Keratinocyte (primary cell): Measurements from ENCODE around the gene CIART. TPM values are rescaled to one million over a fixed set of nuclear protein-coding genes. Genes with fewer than 3 reads are reported as not detected.
"Not testable (repeated sequence)": the region's sequence is repeated elsewhere in the genome, so short reads cannot be mapped to it uniquely, and the experiment has no call there.

Source experiments
- DNase-seq: peaks from one replicate; pipeline ENCODE4 v3.0.0-alpha.2; 2011; ENCODE audit warnings: low read depth, missing footprints, low spot score
- FAIRE-seq: peaks from 2 replicates; lab custom pipeline; 2011; peaks lifted over from hg19 to GRCh38; lab: Jason Lieb, UNC
- H2AFZ ChIP-seq: 2 replicates; pipeline ENCODE4 v1.6.0; 2012; ENCODE audit warnings: low read length, control low read depth, inconsistent platforms; ENCODE audit not compliant: control insufficient read depth
- H3K27ac ChIP-seq: 2 replicates; pipeline ENCODE4 v1.5.1; 2011; ENCODE audit warnings: low read length; ENCODE audit not compliant: control insufficient read depth, insufficient read depth
- H3K27me3 ChIP-seq: 3 replicates; pipeline ENCODE4 v1.6.0; 2011; ENCODE audit warnings: low read length; ENCODE audit not compliant: control insufficient read depth, insufficient read depth; ENCODE audit errors: extremely low read depth
- H3K36me3 ChIP-seq, 2 experiments: 2 replicates in 1 of 2; 3 replicates in 1 of 2; pipeline ENCODE4 v1.5.1; 2011; ENCODE audit warnings: low read length in 2 of 2, mild to moderate bottlenecking in 1 of 2; ENCODE audit not compliant: control insufficient read depth in 2 of 2, insufficient read depth in 2 of 2; ENCODE audit errors: extremely low read depth in 1 of 2
- H3K4me1 ChIP-seq: 3 replicates; pipeline ENCODE4 v1.5.1; 2011; ENCODE audit warnings: low read length; ENCODE audit not compliant: control insufficient read depth, insufficient read depth; ENCODE audit errors: extremely low read depth
- H3K4me2 ChIP-seq: 3 replicates; pipeline ENCODE4 v1.6.0; 2011; ENCODE audit warnings: low read depth, low read length; ENCODE audit not compliant: control insufficient read depth, insufficient read depth; ENCODE audit errors: extremely low read depth
- H3K4me3 ChIP-seq, 3 experiments: fragments of 200-600 bp in 1 of 3; sonication (generic) in 1 of 3; 2 replicates in 2 of 3; 3 replicates in 1 of 3; pipeline ENCODE4 v1.5.1; 2011 to 2016; ENCODE audit warnings: low read length in 3 of 3, mild to moderate bottlenecking in 3 of 3, control low read depth in 2 of 3, inconsistent platforms in 1 of 3, low read depth in 1 of 3, mixed read lengths in 1 of 3, mixed run types in 1 of 3, moderate library complexity in 1 of 3; ENCODE audit not compliant: control insufficient read depth in 2 of 3, insufficient read depth in 2 of 3; ENCODE audit errors: extremely low read depth in 1 of 3
- H3K79me2 ChIP-seq: 2 replicates; pipeline ENCODE4 v1.6.0; 2012; ENCODE audit warnings: low read length; ENCODE audit not compliant: control insufficient read depth, insufficient read depth
- H3K9ac ChIP-seq: 3 replicates; pipeline ENCODE4 v1.6.0; 2011; ENCODE audit warnings: low read length; ENCODE audit not compliant: control insufficient read depth, insufficient read depth; ENCODE audit errors: extremely low read depth
- H3K9me1 ChIP-seq: 3 replicates; pipeline ENCODE4 v1.6.0; 2011; ENCODE audit warnings: low read length; ENCODE audit not compliant: control insufficient read depth, insufficient read depth; ENCODE audit errors: extremely low read depth
- H3K9me3 ChIP-seq: 2 replicates; pipeline ENCODE4 v1.5.1; 2012; ENCODE audit warnings: low read depth, low read length; ENCODE audit not compliant: control insufficient read depth
- H4K20me1 ChIP-seq: 3 replicates; pipeline ENCODE4 v1.6.0; 2011; ENCODE audit warnings: low read length; ENCODE audit not compliant: control insufficient read depth, insufficient read depth; ENCODE audit errors: extremely low read depth
- CTCF ChIP-seq, 3 experiments: IDR thresholded peaks in 1 of 3; conservative IDR thresholded peaks in 1 of 3; optimal IDR thresholded peaks in 1 of 3; 2 replicates in 2 of 3; 3 replicates in 1 of 3; pipeline versions ENCODE3 to v1.5.1; 2011; ENCODE audit warnings: low read length in 3 of 3, mild to moderate bottlenecking in 3 of 3, moderate library complexity in 2 of 3, control low read depth in 1 of 3, inconsistent platforms in 1 of 3; ENCODE audit not compliant: insufficient read depth in 2 of 3; ENCODE audit errors: extremely low read depth in 1 of 3
- EZH2 ChIP-seq: IDR thresholded peaks from one replicate; pipeline ENCODE4 v1.6.1; 2012; ENCODE audit warnings: inconsistent platforms, mild to moderate bottlenecking, low read length, moderate library complexity
- dilution Hi-C: fragments of 300-500 bp; cut with MboI; formaldehyde crosslinking; loops from one replicate; pipeline ENCODE4 v1.7.0; 2020; ENCODE audit warnings: low sequenced_read_pairs; ENCODE audit not compliant: extremely low pct_ligation_motif_present
- polyA plus RNA-seq, 5 experiments: library from polyadenylated mRNA; depleted of rRNA in 3 of 5; stranded (reverse) in 3 of 5; stranded (forward) in 1 of 5; unstranded in 1 of 5; fragments of >200 nt; gene quantifications; 1 replicate in 1 of 5; 2 replicates in 3 of 5; 3 replicates in 1 of 5; pipeline versions ENCODE4 v1.2.1 to v1.2.3, GENCODE V29; 2011 to 2012; ENCODE audit warnings: missing spikeins in 2 of 5, low read depth in 1 of 5, low replicate concordance in 1 of 5

The CIART gene
- polyA plus RNA-seq, 1 donor (not counting 4 experiments of a cell fraction or from before 2014, with no cell fraction given): 15.0 TPM

- Histone ChIP-seq H3K9me3 (no peaks in the 10 kb centered on the region), H4K20me1 (no peaks in the 10 kb centered on the region), H3K79me2 (peaks cover 14% of the 10 kb centered on the region), H3K27ac (no peak overlapping the region), H3K4me3 (no peak overlapping the region), H3K4me2 (no peak overlapping the region), H2AFZ (no peak overlapping the region), H3K4me1 (no peaks in the 10 kb centered on the region), H3K9me1 (no peaks in the 10 kb centered on the region), H3K9ac (no peak overlapping the region), H3K27me3 (no peaks in the 10 kb centered on the region), H3K36me3 (peaks cover 6 to 11% of the 10 kb centered on the region in 2 experiments)
- no peak for TF ChIP-seq CTCF (optimal IDR thresholded peaks at IDR 0.05 in 1 of 3, IDR thresholded peaks at IDR 0.05 in 1 of 3, conservative IDR thresholded peaks at IDR 0.05 in 1 of 3; ENCODE audit: extremely low read depth in 1 of 3, insufficient read depth in 2 of 3, low read length in 3 of 3)
- no peak for TF ChIP-seq EZH2
- DNase-seq: no peak
- dilution Hi-C loops: no loop called here
- FAIRE-seq: no peak
Observed at GRCh38 chr1:150302338-150302737, 20.0 kb downstream of the CIART start.

GRCh38 chr1:150302902-150303301 lies 20.5 kb downstream of the CIART start:
- no peaks in the 10 kb centered on the region for H3K9me1 ChIP-seq
- no peaks in the 10 kb centered on the region for H3K27me3 ChIP-seq
- dilution Hi-C loops: no loop called here
- no peak overlapping the region for H3K27ac ChIP-seq
- no peak overlapping the region for H3K4me2 ChIP-seq
- no peak overlapping the region for H3K4me3 ChIP-seq
- no peaks in the 10 kb centered on the region for H3K9me3 ChIP-seq
- peaks cover 11% of the 10 kb centered on the region for H3K79me2 ChIP-seq
- H4K20me1 ChIP-seq: no peaks in the 10 kb centered on the region
- DNase-seq (no peak), FAIRE-seq (no peak)
- no peaks in the 10 kb centered on the region for H3K4me1 ChIP-seq
- TF ChIP-seq CTCF (optimal IDR thresholded peaks at IDR 0.05 in 1 of 3, IDR thresholded peaks at IDR 0.05 in 1 of 3, conservative IDR thresholded peaks at IDR 0.05 in 1 of 3; ENCODE audit: extremely low read depth in 1 of 3, insufficient read depth in 2 of 3, low read length in 3 of 3) (no peak), EZH2 (no peak)
- H3K36me3 ChIP-seq: peaks cover 9 to 11% of the 10 kb centered on the region in 2 experiments
- H2AFZ ChIP-seq: no peak overlapping the region
- H3K9ac ChIP-seq: no peak overlapping the region

GRCh38 chr1:150308585-150308984 lies 26.2 kb downstream of the CIART start:
- H3K27ac ChIP-seq, H3K36me3 ChIP-seq, H3K9me3 ChIP-seq, H4K20me1 ChIP-seq, H3K9ac ChIP-seq, dilution Hi-C loops, DNase-seq, H3K27me3 ChIP-seq, H2AFZ ChIP-seq, H3K4me3 ChIP-seq, H3K79me2 ChIP-seq, H3K4me1 ChIP-seq, H3K9me1 ChIP-seq, FAIRE-seq, H3K4me2 ChIP-seq: not testable (repeated sequence)
